ENCODE measurements around the gene HNRNPU. TPM values are rescaled to one million over a fixed set of nuclear protein-coding genes. Genes with fewer than 3 reads are reported as not detected.

HNRNPU gene
- polyA plus RNA-seq, 1 donor from 2014 or later: 346 TPM

- no peaks in the 10 kb centered on the region for H3K9me2 ChIP-seq (ENCODE audit: insufficient read depth, low read length)
- H2AFZ ChIP-seq (ENCODE audit: low read depth, low read length): no peak overlapping the region
- H3K27me3 ChIP-seq (ENCODE audit: insufficient read depth, low read depth, low read length): no peaks in the 10 kb centered on the region
- H3F3A ChIP-seq (ENCODE audit: insufficient read depth, low read length, poor library complexity, severe bottlenecking): no peaks in the 10 kb centered on the region
- H3K4me2 ChIP-seq (ENCODE audit: low read length): no peak overlapping the region
- no peaks in the 10 kb centered on the region for H3K79me2 ChIP-seq (replicated peaks; ENCODE audit: insufficient read depth, low read length)
- no peaks in the 10 kb centered on the region for H3K36me3 ChIP-seq (ENCODE audit: insufficient read depth, low read length)
- H3K4me3 ChIP-seq (ENCODE audit: low read length): no peak overlapping the region
- TF ChIP-seq EP300 (conservative IDR thresholded peaks at IDR 0.05; ENCODE audit: poor library complexity, severe bottlenecking) (no peak), REST (IDR thresholded peaks at IDR 0.05; ENCODE audit: borderline replicate concordance) (no peak), MXI1 (conservative IDR thresholded peaks at IDR 0.05; ENCODE audit: poor library complexity, severe bottlenecking) (no peak), SMC3 (conservative IDR thresholded peaks at IDR 0.05; ENCODE audit: poor library complexity) (no peak), TAF1 (IDR thresholded peaks at IDR 0.05; ENCODE audit: low read depth) (no peak)
- no peak overlapping the region for H3K27ac ChIP-seq (ENCODE audit: low read length)
- no peak overlapping the region for H3K9ac ChIP-seq (ENCODE audit: low read length)
- H3K9me3 ChIP-seq (ENCODE audit: low read length): no peaks in the 10 kb centered on the region
- H4K20me1 ChIP-seq (ENCODE audit: insufficient read depth): no peaks in the 10 kb centered on the region
Measured at GRCh38 chr1:244810221-244810620, 54.1 kb downstream of the HNRNPU start.

- Histone ChIP-seq H3K9me3 (ENCODE audit: low read length) (no peaks in the 10 kb centered on the region), H3K27ac (ENCODE audit: low read length) (no peak overlapping the region), H3K4me2 (ENCODE audit: low read length) (no peak overlapping the region), H3K79me2 (replicated peaks; ENCODE audit: insufficient read depth, low read length) (no peaks in the 10 kb centered on the region), H3K9ac (ENCODE audit: low read length) (no peak overlapping the region), H3K36me3 (ENCODE audit: insufficient read depth, low read length) (no peaks in the 10 kb centered on the region), H3K27me3 (ENCODE audit: insufficient read depth, low read depth, low read length) (no peaks in the 10 kb centered on the region), H3K9me2 (ENCODE audit: insufficient read depth, low read length) (no peaks in the 10 kb centered on the region), H2AFZ (ENCODE audit: low read depth, low read length) (no peak overlapping the region), H3K4me3 (ENCODE audit: low read length) (no peak overlapping the region), H4K20me1 (ENCODE audit: insufficient read depth) (no peaks in the 10 kb centered on the region), H3F3A (ENCODE audit: insufficient read depth, low read length, poor library complexity, severe bottlenecking) (no peaks in the 10 kb centered on the region)
- TF ChIP-seq REST (IDR thresholded peaks at IDR 0.05; ENCODE audit: borderline replicate concordance): no peak
- TF ChIP-seq SMC3 (conservative IDR thresholded peaks at IDR 0.05; ENCODE audit: poor library complexity): no peak
- TF ChIP-seq EZH2 (IDR thresholded peaks at IDR 0.05; ENCODE audit: borderline replicate concordance, insufficient read depth, low read length, poor library complexity, severe bottlenecking): no peak
- TF ChIP-seq POLR2AphosphoS5 (IDR thresholded peaks at IDR 0.05): no peak
- no peak for TF ChIP-seq CTCF (IDR thresholded peaks at IDR 0.05; ENCODE audit: poor library complexity, severe bottlenecking)
- TF ChIP-seq TAF1 (IDR thresholded peaks at IDR 0.05; ENCODE audit: low read depth): no peak
- no peak for TF ChIP-seq RAD21 (conservative IDR thresholded peaks at IDR 0.05)
- no peak for TF ChIP-seq MXI1 (conservative IDR thresholded peaks at IDR 0.05; ENCODE audit: poor library complexity, severe bottlenecking)
- TF ChIP-seq EP300 (conservative IDR thresholded peaks at IDR 0.05; ENCODE audit: poor library complexity, severe bottlenecking): no peak
Measured at GRCh38 chr1:244807138-244807537, 57.2 kb downstream of the HNRNPU start.

All from neural cell (in vitro differentiated cells).